ENCODE measurements around the gene NFIC.
"Not testable (repeated sequence)": the region's sequence is repeated elsewhere in the genome, so short reads cannot be mapped to it uniquely, and the experiment has no call there.

Gene NFIC

DNA sequence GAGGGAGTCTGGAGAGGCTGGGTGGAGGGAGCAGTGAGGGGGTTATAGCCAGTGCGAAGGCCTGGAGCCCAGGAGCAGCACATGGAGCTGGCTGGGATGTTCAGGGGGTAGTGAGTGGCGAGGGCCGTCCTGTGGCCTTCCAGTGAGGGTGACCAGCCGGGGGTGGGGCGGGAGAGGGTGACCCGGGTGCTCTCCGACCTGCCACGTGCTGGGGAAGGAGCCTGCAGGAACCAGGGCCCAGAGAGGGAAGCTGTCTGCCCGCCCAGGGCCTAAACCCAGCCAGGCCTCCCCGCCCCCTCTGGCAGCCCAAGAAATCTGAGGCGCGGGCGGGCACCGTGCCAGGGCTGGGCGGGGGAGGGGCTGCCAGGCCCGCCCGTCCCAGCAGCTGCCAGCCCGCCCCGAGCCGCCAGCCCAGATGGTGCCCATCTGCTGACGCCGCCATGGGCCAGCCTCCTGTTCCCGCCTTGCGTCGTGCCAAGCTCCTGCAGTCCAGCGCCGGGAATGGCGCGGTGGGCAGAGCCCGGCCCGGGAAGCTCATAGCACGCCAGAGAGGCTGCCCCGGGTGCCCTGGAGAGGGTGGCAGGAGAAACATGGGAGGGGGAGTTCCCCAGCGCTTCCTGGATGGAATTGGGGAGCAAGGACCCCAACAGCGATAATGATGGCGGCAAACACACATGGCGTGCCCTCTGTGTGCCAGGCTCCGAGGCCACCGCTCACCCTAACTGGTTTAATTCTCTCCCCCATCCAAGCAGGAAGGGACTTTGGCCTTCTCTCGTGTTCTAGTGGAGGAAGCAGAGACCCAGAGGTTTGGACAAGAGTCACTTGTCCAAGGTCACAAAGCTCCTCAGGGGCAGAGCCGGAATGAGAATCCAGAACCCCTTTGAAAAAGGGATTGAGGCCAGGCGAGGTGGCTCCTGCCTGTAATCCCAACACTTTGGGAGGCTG lies 21.5 kb downstream of the NFIC start:
- no peak overlapping the region for H3K4me3 ChIP-seq (ENCODE audit: low read length)
- peaks cover 85% of the 10 kb centered on the region for H3K27me3 ChIP-seq (replicated peaks; ENCODE audit: insufficient read depth, low read length)
- H2AFZ ChIP-seq (ENCODE audit: low read length), result no peak overlapping the region
- H3K27ac ChIP-seq (ENCODE audit: low read length), result no peak overlapping the region
- no peaks in the 10 kb centered on the region for H3K36me3 ChIP-seq (replicated peaks; ENCODE audit: insufficient read depth, low read length)
- no peaks in the 10 kb centered on the region for H3F3A ChIP-seq (ENCODE audit: insufficient read depth, low read length)
- TF ChIP-seq, protein P1, sequence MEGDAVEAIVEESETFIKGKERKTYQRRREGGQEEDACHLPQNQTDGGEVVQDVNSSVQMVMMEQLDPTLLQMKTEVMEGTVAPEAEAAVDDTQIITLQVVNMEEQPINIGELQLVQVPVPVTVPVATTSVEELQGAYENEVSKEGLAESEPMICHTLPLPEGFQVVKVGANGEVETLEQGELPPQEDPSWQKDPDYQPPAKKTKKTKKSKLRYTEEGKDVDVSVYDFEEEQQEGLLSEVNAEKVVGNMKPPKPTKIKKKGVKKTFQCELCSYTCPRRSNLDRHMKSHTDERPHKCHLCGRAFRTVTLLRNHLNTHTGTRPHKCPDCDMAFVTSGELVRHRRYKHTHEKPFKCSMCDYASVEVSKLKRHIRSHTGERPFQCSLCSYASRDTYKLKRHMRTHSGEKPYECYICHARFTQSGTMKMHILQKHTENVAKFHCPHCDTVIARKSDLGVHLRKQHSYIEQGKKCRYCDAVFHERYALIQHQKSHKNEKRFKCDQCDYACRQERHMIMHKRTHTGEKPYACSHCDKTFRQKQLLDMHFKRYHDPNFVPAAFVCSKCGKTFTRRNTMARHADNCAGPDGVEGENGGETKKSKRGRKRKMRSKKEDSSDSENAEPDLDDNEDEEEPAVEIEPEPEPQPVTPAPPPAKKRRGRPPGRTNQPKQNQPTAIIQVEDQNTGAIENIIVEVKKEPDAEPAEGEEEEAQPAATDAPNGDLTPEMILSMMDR (IDR thresholded peaks at IDR 0.05; ENCODE audit: low read length), result no peak
- TF ChIP-seq EZH2phosphoT487 (IDR thresholded peaks at IDR 0.05; ENCODE audit: low read length), result no peak
- TF ChIP-seq EZH2 (optimal IDR thresholded peaks at IDR 0.05; ENCODE audit: low read depth, low read length), result no peak
- DNase-seq, result no peak
- H3K9me3 ChIP-seq (replicated peaks; ENCODE audit: insufficient read depth, low read length), result no peaks in the 10 kb centered on the region
- H3K9ac ChIP-seq (ENCODE audit: low read length), result no peak overlapping the region
- no peaks in the 10 kb centered on the region for H4K20me1 ChIP-seq (ENCODE audit: insufficient read depth, low read length)
- H3K4me1 ChIP-seq (ENCODE audit: low read length), result 0 out of 2 replicates have a peak, but pooled peaks cover 3% of the 10 kb centered on the region
- no peaks in the 10 kb centered on the region for H3K9me2 ChIP-seq (replicated peaks; ENCODE audit: insufficient read depth, low read length)
- H3K79me2 ChIP-seq (ENCODE audit: low read length), result no peaks in the 10 kb centered on the region
- H3K4me2 ChIP-seq (ENCODE audit: low read depth, low read length), result no peak overlapping the region

DNA sequence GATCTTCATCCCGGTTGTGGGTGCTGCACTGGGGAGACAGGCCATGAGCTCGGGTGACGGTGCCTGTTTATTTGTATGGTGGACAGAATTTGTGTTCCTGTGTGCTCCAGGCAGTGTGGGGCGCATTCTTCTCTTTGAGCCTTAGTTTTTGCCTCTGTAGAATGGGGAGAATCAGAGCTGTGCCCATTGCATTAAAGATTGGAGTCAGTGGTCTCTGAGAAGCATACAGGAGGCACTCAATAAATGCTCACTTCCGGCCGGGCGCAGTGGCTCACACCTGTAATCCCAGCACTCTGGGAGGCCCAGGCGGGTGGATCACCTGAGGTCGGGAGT lies 23.0 kb downstream of the NFIC start:
- Histone ChIP-seq H3K9me2 (replicated peaks; ENCODE audit: insufficient read depth, low read length) (no peaks in the 10 kb centered on the region), H3K4me2 (ENCODE audit: low read depth, low read length) (no peak overlapping the region), H3F3A (ENCODE audit: insufficient read depth, low read length) (no peaks in the 10 kb centered on the region), H3K27ac (ENCODE audit: low read length) (no peak overlapping the region), H3K79me2 (ENCODE audit: low read length) (no peaks in the 10 kb centered on the region), H2AFZ (ENCODE audit: low read length) (no peak overlapping the region), H3K4me1 (ENCODE audit: low read length) (0 out of 2 replicates have a peak, but pooled peaks cover 3% of the 10 kb centered on the region), H4K20me1 (ENCODE audit: insufficient read depth, low read length) (no peaks in the 10 kb centered on the region), H3K9me3 (replicated peaks; ENCODE audit: insufficient read depth, low read length) (no peaks in the 10 kb centered on the region), H3K36me3 (replicated peaks; ENCODE audit: insufficient read depth, low read length) (no peaks in the 10 kb centered on the region), H3K4me3 (ENCODE audit: low read length) (no peak overlapping the region), H3K9ac (ENCODE audit: low read length) (no peak overlapping the region), H3K27me3 (replicated peaks; ENCODE audit: insufficient read depth, low read length) (peaks cover 89% of the 10 kb centered on the region)
- no peak for DNase-seq
- TF ChIP-seq EZH2phosphoT487 (IDR thresholded peaks at IDR 0.05; ENCODE audit: low read length) (no peak), EZH2 (optimal IDR thresholded peaks at IDR 0.05; ENCODE audit: low read depth, low read length) (no peak)
- TF ChIP-seq, protein P1 (IDR thresholded peaks at IDR 0.05; ENCODE audit: low read length), result no peak

DNA sequence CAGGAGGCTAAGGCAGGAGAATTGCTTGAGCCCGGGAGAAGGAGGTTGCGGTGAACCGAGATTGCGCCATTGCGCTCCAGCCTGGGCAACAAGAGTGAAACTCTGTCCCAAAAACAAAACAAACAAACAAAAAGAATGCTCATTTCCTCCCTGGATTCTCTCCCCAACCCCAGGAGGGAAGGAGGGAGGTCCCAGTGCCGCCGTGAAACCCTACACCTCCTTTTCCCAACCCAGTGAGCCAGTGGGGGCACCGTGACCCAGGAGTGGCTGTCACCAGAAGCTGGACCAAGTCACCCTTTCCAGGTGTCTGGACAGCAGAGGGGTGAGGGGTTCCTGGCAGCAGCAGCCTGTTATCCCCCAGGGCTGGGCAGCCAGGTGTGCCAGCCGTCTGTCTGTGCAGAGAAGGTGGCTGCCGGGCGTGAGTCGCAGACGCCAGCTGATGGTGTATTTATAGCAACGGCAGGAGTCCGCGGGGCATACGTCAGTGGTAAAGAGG lies 23.5 kb downstream of the NFIC start:
- Histone ChIP-seq H3K9me2 (replicated peaks; ENCODE audit: insufficient read depth, low read length) (no peaks in the 10 kb centered on the region), H3K9me3 (replicated peaks; ENCODE audit: insufficient read depth, low read length) (no peaks in the 10 kb centered on the region), H4K20me1 (ENCODE audit: insufficient read depth, low read length) (no peaks in the 10 kb centered on the region), H3K4me3 (ENCODE audit: low read length) (no peak overlapping the region), H3K27me3 (replicated peaks; ENCODE audit: insufficient read depth, low read length) (peaks cover 90% of the 10 kb centered on the region), H3K27ac (ENCODE audit: low read length) (no peak overlapping the region), H3K9ac (ENCODE audit: low read length) (no peak overlapping the region), H2AFZ (ENCODE audit: low read length) (no peak overlapping the region), H3K79me2 (ENCODE audit: low read length) (no peaks in the 10 kb centered on the region), H3K4me1 (ENCODE audit: low read length) (no peaks in the 10 kb centered on the region), H3F3A (ENCODE audit: insufficient read depth, low read length) (no peaks in the 10 kb centered on the region), H3K36me3 (replicated peaks; ENCODE audit: insufficient read depth, low read length) (no peaks in the 10 kb centered on the region), H3K4me2 (ENCODE audit: low read depth, low read length) (no peak overlapping the region)
- no peak for DNase-seq
- TF ChIP-seq EZH2 (optimal IDR thresholded peaks at IDR 0.05; ENCODE audit: low read depth, low read length), result no peak
- TF ChIP-seq EZH2phosphoT487 (IDR thresholded peaks at IDR 0.05; ENCODE audit: low read length), result no peak
- TF ChIP-seq, protein P1 (IDR thresholded peaks at IDR 0.05; ENCODE audit: low read length), result no peak

DNA sequence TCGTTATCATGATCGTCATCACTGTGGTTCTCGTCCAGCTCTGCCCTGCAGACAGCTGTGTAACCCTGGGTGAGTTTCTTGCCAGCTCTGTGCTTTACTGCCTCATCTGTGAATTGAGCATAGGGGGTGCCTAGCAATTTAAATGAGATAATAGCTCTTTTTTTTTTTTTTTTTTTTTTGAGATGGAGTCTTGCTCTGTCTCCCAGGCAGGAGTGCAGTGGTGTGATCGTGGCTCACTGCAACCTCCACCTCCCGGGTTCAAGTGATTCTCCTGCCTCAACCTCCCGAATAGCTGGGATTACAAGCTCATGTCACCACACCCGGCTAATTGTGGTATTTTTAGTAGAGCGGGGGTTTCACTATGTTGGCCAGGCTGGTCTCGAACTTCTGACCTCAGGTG lies 25.5 kb downstream of the NFIC start:
- H2AFZ ChIP-seq (ENCODE audit: low read length); H3K9ac ChIP-seq (ENCODE audit: low read length); H3K9me3 ChIP-seq (replicated peaks; ENCODE audit: insufficient read depth, low read length); H3K4me2 ChIP-seq (ENCODE audit: low read depth, low read length); DNase-seq; H3K36me3 ChIP-seq (replicated peaks; ENCODE audit: insufficient read depth, low read length); H3K4me3 ChIP-seq (ENCODE audit: low read length); H3K79me2 ChIP-seq (ENCODE audit: low read length); H3K27ac ChIP-seq (ENCODE audit: low read length); H3F3A ChIP-seq (ENCODE audit: insufficient read depth, low read length); H3K4me1 ChIP-seq (ENCODE audit: low read length); H3K9me2 ChIP-seq (replicated peaks; ENCODE audit: insufficient read depth, low read length); H4K20me1 ChIP-seq (ENCODE audit: insufficient read depth, low read length): not testable (repeated sequence)
- H3K27me3 ChIP-seq (replicated peaks; ENCODE audit: insufficient read depth, low read length), result peaks cover 97% of the 10 kb centered on the region

All from MM.1S (cell line).